ENCODE results near the gene SCAMP4. TPM values are rescaled to one million over a fixed set of nuclear protein-coding genes. Genes with fewer than 3 reads are reported as not detected.

SCAMP4 gene
- total RNA-seq, 1 experiment from 2014 or later: 48.7 TPM

DNA sequence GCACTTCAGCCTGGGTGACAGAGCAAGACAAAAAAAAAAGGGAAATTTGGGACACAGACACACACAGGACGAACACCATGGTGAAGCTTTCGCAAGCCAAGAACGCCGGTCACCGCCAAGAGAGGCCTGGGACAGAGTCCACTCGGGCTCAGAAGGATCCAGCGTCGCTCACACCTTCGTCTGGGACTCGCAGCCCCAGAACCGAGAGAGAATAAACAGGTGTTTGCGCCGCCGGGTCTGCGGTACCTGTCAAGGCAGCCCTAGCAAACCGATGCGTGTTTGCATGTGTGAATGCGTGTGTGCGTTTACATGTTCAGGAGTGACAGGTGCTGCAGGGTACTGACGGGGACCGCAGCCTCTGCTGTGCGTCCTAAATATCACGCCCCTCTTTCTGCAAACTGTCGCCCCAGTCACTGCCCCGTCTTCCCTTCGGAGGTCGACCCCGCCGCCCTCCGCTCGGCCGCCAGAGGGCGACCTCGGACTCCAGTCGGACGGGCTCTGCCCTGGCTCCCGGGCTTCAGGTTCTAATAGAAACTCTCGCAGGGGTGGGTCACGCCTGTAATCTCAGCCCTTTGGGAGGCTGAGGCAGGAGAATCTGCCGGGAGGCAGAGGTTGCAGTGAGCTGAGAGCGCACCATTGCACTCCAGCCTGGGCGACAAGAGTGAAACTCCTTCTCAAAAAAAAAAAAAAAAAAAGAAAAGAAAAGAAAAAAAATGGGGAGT is 24.0 kb downstream of the SCAMP4 start:
- no peaks in the 10 kb centered on the region for H3K9me3 Mint-ChIP-seq (ENCODE audit: unreplicated experiment)
- H3K4me3 Mint-ChIP-seq (ENCODE audit: unreplicated experiment): peak overlapping the region; percentile 65
- no peak overlapping the region for H3K27ac Mint-ChIP-seq (ENCODE audit: low read depth, unreplicated experiment)
- TF ChIP-seq, protein P1, sequence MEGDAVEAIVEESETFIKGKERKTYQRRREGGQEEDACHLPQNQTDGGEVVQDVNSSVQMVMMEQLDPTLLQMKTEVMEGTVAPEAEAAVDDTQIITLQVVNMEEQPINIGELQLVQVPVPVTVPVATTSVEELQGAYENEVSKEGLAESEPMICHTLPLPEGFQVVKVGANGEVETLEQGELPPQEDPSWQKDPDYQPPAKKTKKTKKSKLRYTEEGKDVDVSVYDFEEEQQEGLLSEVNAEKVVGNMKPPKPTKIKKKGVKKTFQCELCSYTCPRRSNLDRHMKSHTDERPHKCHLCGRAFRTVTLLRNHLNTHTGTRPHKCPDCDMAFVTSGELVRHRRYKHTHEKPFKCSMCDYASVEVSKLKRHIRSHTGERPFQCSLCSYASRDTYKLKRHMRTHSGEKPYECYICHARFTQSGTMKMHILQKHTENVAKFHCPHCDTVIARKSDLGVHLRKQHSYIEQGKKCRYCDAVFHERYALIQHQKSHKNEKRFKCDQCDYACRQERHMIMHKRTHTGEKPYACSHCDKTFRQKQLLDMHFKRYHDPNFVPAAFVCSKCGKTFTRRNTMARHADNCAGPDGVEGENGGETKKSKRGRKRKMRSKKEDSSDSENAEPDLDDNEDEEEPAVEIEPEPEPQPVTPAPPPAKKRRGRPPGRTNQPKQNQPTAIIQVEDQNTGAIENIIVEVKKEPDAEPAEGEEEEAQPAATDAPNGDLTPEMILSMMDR (IDR thresholded peaks at IDR 0.05; ENCODE audit: unreplicated experiment): peak; percentile 85
- peaks cover 14% of the 10 kb centered on the region for H3K4me1 Mint-ChIP-seq (ENCODE audit: insufficient read depth, unreplicated experiment)
- H3K36me3 Mint-ChIP-seq (ENCODE audit: insufficient read depth, unreplicated experiment): peaks cover 23% of the 10 kb centered on the region
- DNase-seq (ENCODE audit: unreplicated experiment): peak; percentile 76
- ChIA-PET CTCF (interaction anchor here (0.5 to 3.6 kb wide), 22 partner anchors 8 to 972 kb away, joined by 3 to 17 read pairs (median 3); no protein-coding TSS in a partner anchor), POLR2A (interaction anchor here (0.7 kb wide), 1 partner anchor 10 kb away, joined by 5 read pairs; no protein-coding TSS in a partner anchor)
- no TSS peak for BruUV-seq (replicated peaks)
- intact Hi-C loops (cut with micrococcal nuclease): no loop called here
- H3K27me3 Mint-ChIP-seq (ENCODE audit: insufficient read depth, unreplicated experiment): no peaks in the 10 kb centered on the region

DNA sequence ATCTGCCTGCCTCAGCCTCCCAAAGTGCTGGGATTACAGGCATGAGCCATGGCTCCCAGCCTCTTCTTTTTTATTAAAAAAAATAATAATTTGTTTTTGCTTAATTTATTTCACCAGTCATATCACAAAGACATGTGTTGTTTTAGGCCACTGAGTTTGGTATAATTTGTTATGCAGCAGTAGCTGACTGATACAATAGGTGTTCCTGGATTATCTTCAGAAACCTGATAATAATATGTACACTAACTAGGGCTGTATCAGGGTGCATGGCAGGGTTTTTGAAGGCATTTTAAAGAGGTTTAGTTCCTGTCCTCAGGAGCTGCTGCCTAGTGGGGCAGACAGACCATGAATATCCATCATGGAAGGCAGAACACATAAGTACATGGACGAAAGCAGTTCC is 26.2 kb downstream of the SCAMP4 start:
- intact Hi-C loops (cut with micrococcal nuclease): no loop called here
- POLR2A ChIA-PET: no interaction called here
- TF ChIP-seq, protein P1 (IDR thresholded peaks at IDR 0.05; ENCODE audit: unreplicated experiment): no peak
- no TSS peak for BruUV-seq (replicated peaks)
- Mint-ChIP-seq H3K27ac (ENCODE audit: low read depth, unreplicated experiment) (no peak overlapping the region), H3K27me3 (ENCODE audit: insufficient read depth, unreplicated experiment) (no peaks in the 10 kb centered on the region), H3K4me3 (ENCODE audit: unreplicated experiment) (no peak overlapping the region), H3K9me3 (ENCODE audit: unreplicated experiment) (no peaks in the 10 kb centered on the region), H3K36me3 (ENCODE audit: insufficient read depth, unreplicated experiment) (peaks cover 11% of the 10 kb centered on the region), H3K4me1 (ENCODE audit: insufficient read depth, unreplicated experiment) (peaks cover 14% of the 10 kb centered on the region)
- CTCF ChIA-PET: interaction anchor here (0.9 kb wide), 1 partner anchor 11 kb away, joined by 5 read pairs; no protein-coding TSS in a partner anchor
- no peak for DNase-seq (ENCODE audit: unreplicated experiment)

DNA sequence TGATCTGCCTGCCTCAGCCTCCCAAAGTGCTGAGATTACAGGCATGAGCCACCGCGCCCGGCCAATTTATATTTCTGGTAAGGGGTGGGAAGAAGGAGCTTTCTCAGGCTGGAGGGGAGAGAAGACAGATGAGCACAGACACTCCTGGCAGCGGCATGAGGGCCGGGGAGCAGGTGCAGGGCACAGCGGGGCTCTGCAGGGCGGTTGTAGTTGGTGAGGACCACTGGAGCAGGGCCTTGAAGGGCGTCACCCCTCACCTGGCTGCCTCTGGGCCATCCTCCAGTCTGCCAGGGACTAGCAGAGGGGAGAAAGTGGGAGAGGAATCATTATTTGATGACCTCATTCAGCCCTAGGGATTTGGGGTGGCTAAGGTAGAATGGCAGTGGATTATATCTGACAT is 27.2 kb downstream of the SCAMP4 start:
- CTCF ChIA-PET: no interaction called here
- Mint-ChIP-seq H3K27me3 (ENCODE audit: insufficient read depth, unreplicated experiment) (no peaks in the 10 kb centered on the region), H3K9me3 (ENCODE audit: unreplicated experiment) (no peaks in the 10 kb centered on the region), H3K36me3 (ENCODE audit: insufficient read depth, unreplicated experiment) (peaks cover 11% of the 10 kb centered on the region), H3K27ac (ENCODE audit: low read depth, unreplicated experiment) (no peak overlapping the region), H3K4me3 (ENCODE audit: unreplicated experiment) (no peak overlapping the region), H3K4me1 (ENCODE audit: insufficient read depth, unreplicated experiment) (peaks cover 13% of the 10 kb centered on the region)
- TF ChIP-seq, protein P1 (IDR thresholded peaks at IDR 0.05; ENCODE audit: unreplicated experiment): no peak
- no peak for DNase-seq (ENCODE audit: unreplicated experiment)
- intact Hi-C loops (cut with micrococcal nuclease): no loop called here
- POLR2A ChIA-PET: interaction anchor here (0.7 kb wide), 1 partner anchor 491 kb away, joined by 5 read pairs; no protein-coding TSS in a partner anchor
- no TSS peak for BruUV-seq (replicated peaks)

DNA sequence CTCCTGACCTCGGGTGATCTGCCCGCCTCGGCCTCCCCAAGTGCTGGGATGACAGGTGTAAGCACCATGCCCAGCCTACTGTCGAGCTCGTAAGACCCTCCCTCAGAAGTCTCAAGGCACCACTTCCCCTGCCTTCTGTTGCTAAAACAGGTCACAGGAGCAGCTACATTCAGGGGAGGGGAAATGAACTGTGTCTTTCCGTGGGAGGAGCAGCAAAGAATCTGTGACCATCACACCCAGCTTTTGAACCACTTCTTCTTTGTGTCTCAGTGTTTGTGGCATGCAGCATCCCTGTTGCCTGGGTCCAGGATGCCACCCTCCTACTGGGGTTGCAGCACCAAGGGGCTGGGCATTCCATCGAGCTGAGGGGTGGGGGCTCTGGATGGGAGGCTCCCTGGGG is 28.0 kb downstream of the SCAMP4 start:
- Mint-ChIP-seq H3K4me1 (ENCODE audit: insufficient read depth, unreplicated experiment) (peaks cover 8% of the 10 kb centered on the region), H3K27ac (ENCODE audit: low read depth, unreplicated experiment) (no peak overlapping the region), H3K27me3 (ENCODE audit: insufficient read depth, unreplicated experiment) (no peaks in the 10 kb centered on the region), H3K4me3 (ENCODE audit: unreplicated experiment) (no peak overlapping the region), H3K9me3 (ENCODE audit: unreplicated experiment) (no peaks in the 10 kb centered on the region), H3K36me3 (ENCODE audit: insufficient read depth, unreplicated experiment) (peaks cover 11% of the 10 kb centered on the region)
- no peak for DNase-seq (ENCODE audit: unreplicated experiment)
- ChIA-PET POLR2A (no interaction called here), CTCF (interaction anchor here (0.6 kb wide), 2 partner anchors 88 to 136 kb away, joined by 3 to 4 read pairs; no protein-coding TSS in a partner anchor)
- TF ChIP-seq, protein P1 (IDR thresholded peaks at IDR 0.05; ENCODE audit: unreplicated experiment): no peak
- intact Hi-C loops (cut with micrococcal nuclease): no loop called here
- BruUV-seq (replicated peaks): no TSS peak

Measured in MCF 10A (cell line).